H7 (cell line): ENCODE measurements around the gene CAMK2A. TPM values are rescaled to one million over a fixed set of nuclear protein-coding genes. Genes with fewer than 3 reads are reported as not detected.

ENCODE experiments used
- DNase-seq: peaks from one replicate; pipeline ENCODE4 v3.0.0; 2012
- H3K27me3 ChIP-seq: 2 replicates; pipeline ENCODE4 v1.6.0; 2011; ENCODE audit warnings: mild to moderate bottlenecking, low read length; ENCODE audit not compliant: control insufficient read depth, insufficient read depth
- H3K36me3 ChIP-seq: replicated peaks from 2 replicates; pipeline ENCODE4 v1.5.1; 2011; ENCODE audit warnings: low read length; ENCODE audit not compliant: control insufficient read depth, insufficient read depth
- H3K4me3 ChIP-seq: 2 replicates; pipeline ENCODE4 v1.5.1; 2011; ENCODE audit warnings: low read depth, mild to moderate bottlenecking, control low read depth, low read length, moderate library complexity; ENCODE audit not compliant: insufficient read depth
- total RNA-seq: library from RNA; depleted of rRNA; stranded (reverse); fragments of >200 nt; shearing (Covaris generic); gene quantifications from 2 replicates; pipeline ENCODE4 v1.2.3, GENCODE V29; 2014

CAMK2A gene
- total RNA-seq, 1 experiment from 2014 or later, result 0.07 TPM

GRCh38 chr5:150286820-150287219 lies 2.8 kb downstream of the CAMK2A start:
- Histone ChIP-seq H3K36me3 (no peaks in the 10 kb centered on the region), H3K27me3 (no peaks in the 10 kb centered on the region), H3K4me3 (no peak overlapping the region)
- peak; percentile 91 for DNase-seq

- no peaks in the 10 kb centered on the region for H3K27me3 ChIP-seq
- no peak for DNase-seq
These were observed 4.5 kb downstream of the CAMK2A start for GRCh38 chr5:150285114-150285513.

GRCh38 chr5:150284311-150284710 lies 5.3 kb downstream of the CAMK2A start:
- DNase-seq, result peak; percentile 37
- H3K27me3 ChIP-seq, result no peaks in the 10 kb centered on the region
- H3K4me3 ChIP-seq, result no peak overlapping the region
- no peaks in the 10 kb centered on the region for H3K36me3 ChIP-seq

More at GRCh38 chr5:150285114-150285513, 4.5 kb downstream of the CAMK2A start:
- Histone ChIP-seq H3K4me3 (no peak overlapping the region), H3K36me3 (no peaks in the 10 kb centered on the region)

- H3K27me3 ChIP-seq, result no peaks in the 10 kb centered on the region
- no peak overlapping the region for H3K4me3 ChIP-seq
- H3K36me3 ChIP-seq, result no peaks in the 10 kb centered on the region
- DNase-seq, result peak; percentile 32
These were observed 5.7 kb downstream of the CAMK2A start for GRCh38 chr5:150283904-150284303.

- no peak for DNase-seq
- no peak overlapping the region for H3K4me3 ChIP-seq
These were observed 7.6 kb downstream of the CAMK2A start for GRCh38 chr5:150281987-150282386.

GRCh38 chr5:150279330-150280020 lies 10.1 kb downstream of the CAMK2A start:
- no peaks in the 10 kb centered on the region for H3K27me3 ChIP-seq
- no peaks in the 10 kb centered on the region for H3K36me3 ChIP-seq
- no peak for DNase-seq
- no peak overlapping the region for H3K4me3 ChIP-seq

More at GRCh38 chr5:150281987-150282386, 7.6 kb downstream of the CAMK2A start:
- Histone ChIP-seq H3K27me3 (no peaks in the 10 kb centered on the region), H3K36me3 (no peaks in the 10 kb centered on the region)

- H3K36me3 ChIP-seq, result no peaks in the 10 kb centered on the region
- no peak overlapping the region for H3K4me3 ChIP-seq
- no peaks in the 10 kb centered on the region for H3K27me3 ChIP-seq
- no peak for DNase-seq
These were observed 10.7 kb downstream of the CAMK2A start for GRCh38 chr5:150278916-150279315.

GRCh38 chr5:150278046-150278730 lies 11.4 kb downstream of the CAMK2A start:
- Histone ChIP-seq H3K36me3 (no peaks in the 10 kb centered on the region), H3K4me3 (no peak overlapping the region), H3K27me3 (no peaks in the 10 kb centered on the region)
- DNase-seq, result no peak

GRCh38 chr5:150277043-150277442 lies 12.5 kb downstream of the CAMK2A start:
- no peaks in the 10 kb centered on the region for H3K27me3 ChIP-seq
- no peaks in the 10 kb centered on the region for H3K36me3 ChIP-seq
- H3K4me3 ChIP-seq, result no peak overlapping the region
- DNase-seq, result no peak

GRCh38 chr5:150274811-150275210 lies 14.8 kb downstream of the CAMK2A start:
- Histone ChIP-seq H3K4me3 (no peak overlapping the region), H3K27me3 (no peaks in the 10 kb centered on the region), H3K36me3 (no peaks in the 10 kb centered on the region)
- DNase-seq, result no peak

- DNase-seq, result peak; percentile 83
- Histone ChIP-seq H3K36me3 (no peaks in the 10 kb centered on the region), H3K27me3 (no peaks in the 10 kb centered on the region), H3K4me3 (no peak overlapping the region)
These were observed 17.0 kb downstream of the CAMK2A start for GRCh38 chr5:150272531-150272930.

GRCh38 chr5:150271923-150272322 lies 17.6 kb downstream of the CAMK2A start:
- no peaks in the 10 kb centered on the region for H3K27me3 ChIP-seq

GRCh38 chr5:150271296-150271692 lies 18.3 kb downstream of the CAMK2A start:
- DNase-seq, result no peak
- no peak overlapping the region for H3K4me3 ChIP-seq

More at GRCh38 chr5:150271923-150272322, 17.6 kb downstream of the CAMK2A start:
- no peak for DNase-seq
- Histone ChIP-seq H3K36me3 (no peaks in the 10 kb centered on the region), H3K4me3 (no peak overlapping the region)

GRCh38 chr5:150270541-150271295 lies 18.9 kb downstream of the CAMK2A start:
- DNase-seq, result peak; percentile 73
- Histone ChIP-seq H3K27me3 (no peaks in the 10 kb centered on the region), H3K36me3 (no peaks in the 10 kb centered on the region), H3K4me3 (no peak overlapping the region)

More at GRCh38 chr5:150271296-150271692, 18.3 kb downstream of the CAMK2A start:
- Histone ChIP-seq H3K27me3 (no peaks in the 10 kb centered on the region), H3K36me3 (no peaks in the 10 kb centered on the region)
